Placental pericyte (primary cell): ENCODE measurements around the gene LHX3. TPM values are rescaled to one million over a fixed set of nuclear protein-coding genes. Genes with fewer than 3 reads are reported as not detected.

Experiments
- total RNA-seq: library from RNA; depleted of rRNA; stranded (reverse); fragments of >200 nt; gene quantifications from 2 replicates; pipeline ENCODE4 v1.2.3, GENCODE V29; 2012

LHX3 gene
- not detected in 2 replicates for total RNA-seq

GRCh38 chr9:136204838-136205706, at the start of gene LHX3:
Gene LHX3, minus strand, starts transcription at chr9:136205128. Its CDS starts 116 bp downstream, at chr9:136205012.

GRCh38 chr9:136245219-136246150, 40.6 kb upstream of the LHX3 start, which contains the start of gene QSOX2:
Gene QSOX2, minus strand, starts transcription at chr9:136245812. Its CDS starts 9 bp downstream, at chr9:136245803.

Other genes starting within 250 kb of the LHX3 start
- 17.9 and 31.8 TPM in 2 replicates for gene UBAC1, start 243.8 kb downstream of the LHX3 start, total RNA-seq
- gene NACC2, start 109.8 kb downstream of the LHX3 start, total RNA-seq: 28.2 and 29.8 TPM in 2 replicates
- gene TMEM250, start 86.3 kb downstream of the LHX3 start, total RNA-seq: 51.2 and 70.4 TPM in 2 replicates
- 12.5 and 19.3 TPM in 2 replicates for gene QSOX2, start 40.7 kb upstream of the LHX3 start, total RNA-seq
- gene CCDC187, start 99.0 kb upstream of the LHX3 start, total RNA-seq: not detected in 2 replicates
- gene GPSM1, start 122.4 kb upstream of the LHX3 start, total RNA-seq: 41.4 and 67.7 TPM in 2 replicates
- gene DNLZ, start 158.6 kb upstream of the LHX3 start, total RNA-seq: 7.0 and 27.6 TPM in 2 replicates
- 3.9 and 12.9 TPM in 2 replicates for gene CARD9, start 168.5 kb upstream of the LHX3 start, total RNA-seq
- gene SNAPC4, start 195.0 kb upstream of the LHX3 start, total RNA-seq: 7.7 and 9.6 TPM in 2 replicates
- gene ENTR1, start 205.5 kb upstream of the LHX3 start, total RNA-seq: 37.9 and 47.8 TPM in 2 replicates
- 41.1 and 62.1 TPM in 2 replicates for gene PMPCA, start 205.5 kb upstream of the LHX3 start, total RNA-seq
- gene INPP5E, start 234.7 kb upstream of the LHX3 start, total RNA-seq: 6.8 and 14.7 TPM in 2 replicates